Activated T-helper 1 cell treated with anti-CD3 and anti-CD28 coated beads, Interleukin-12 subunit alpha, Interleukin-12 subunit beta, Interleukin-2, Interleukin-4 antibody, amounts not matched to agents 30 ng/mL and 10 ng/mL and 1 ng/mL, durations not matched to agents 14 hours and 24 hours and 36 hours (primary cell): ENCODE data around the gene DUS1L. TPM values are rescaled to one million over a fixed set of nuclear protein-coding genes. Genes with fewer than 3 reads are reported as not detected.

Experiments used
- DNase-seq: peaks from one replicate; pipeline ENCODE4 v3.0.0; 2021; ENCODE audit warnings: low spot score
- H3K27ac Mint-ChIP-seq: one replicate; pipeline ENCODE4 v1.8.0; 2021; ENCODE audit warnings: mild to moderate bottlenecking, mixed read lengths
- H3K27me3 Mint-ChIP-seq: one replicate; pipeline ENCODE4 v1.8.0; 2022; ENCODE audit warnings: mild to moderate bottlenecking, moderate library complexity, mixed read lengths; ENCODE audit not compliant: insufficient read depth
- H3K36me3 Mint-ChIP-seq: one replicate; pipeline ENCODE4 v1.8.0; 2021; ENCODE audit warnings: low read depth, mixed read lengths
- H3K4me1 Mint-ChIP-seq: one replicate; pipeline ENCODE4 v1.8.0; 2021; ENCODE audit warnings: low read depth, mixed read lengths
- H3K4me3 Mint-ChIP-seq: one replicate; pipeline ENCODE4 v1.8.0; 2021; ENCODE audit warnings: mild to moderate bottlenecking, moderate library complexity, mixed read lengths
- H3K9me3 Mint-ChIP-seq: one replicate; pipeline ENCODE4 v1.8.0; 2021; ENCODE audit warnings: mixed read lengths
- intact Hi-C: fragments of 100-400 bp; cut with micrococcal nuclease; formaldehyde crosslinking; loops from one replicate; pipeline ENCODE4 v1.15.1; 2024
- total RNA-seq: library from RNA; stranded (reverse); gene quantifications from 2 replicates; pipeline ENCODE4 v1.2.3, GENCODE V29; 2022

DUS1L gene
- total RNA-seq, 1 donor from 2014 or later = 231 TPM

DNA sequence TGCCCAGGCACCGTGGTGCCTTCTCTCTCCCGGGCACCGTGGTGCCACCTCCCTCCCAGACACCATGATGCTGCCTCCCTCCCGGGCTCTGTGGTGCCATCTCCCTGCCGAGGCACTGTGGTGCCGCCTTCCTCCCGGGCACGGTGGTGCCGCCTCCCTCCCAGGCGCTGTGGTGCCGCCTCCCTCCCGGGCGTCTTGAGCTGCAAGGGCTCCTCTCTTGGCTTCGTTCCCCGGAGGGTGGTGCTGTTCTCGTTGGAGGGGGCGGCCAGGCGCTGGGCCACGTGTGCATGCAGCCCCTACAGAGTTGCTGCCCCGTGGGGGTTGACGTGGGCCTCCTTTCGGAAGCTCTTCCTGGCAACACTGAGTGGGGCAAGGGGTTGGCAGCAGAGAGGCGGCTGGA, 51.2 kb downstream of the DUS1L start:
- Mint-ChIP-seq H3K27ac (no peak overlapping the region), H3K4me3 (no peak overlapping the region), H3K36me3 (peaks cover 2% of the 10 kb centered on the region), H3K4me1 (no peaks in the 10 kb centered on the region), H3K27me3 (no peaks in the 10 kb centered on the region), H3K9me3 (no peaks in the 10 kb centered on the region)
- intact Hi-C loops = no loop called here
- no peak for DNase-seq

GRCh38 chr17:82013772-82014321, 51.8 kb downstream of the DUS1L start:
- H3K9me3 Mint-ChIP-seq = no peaks in the 10 kb centered on the region
- no peak overlapping the region for H3K27ac Mint-ChIP-seq
- no peaks in the 10 kb centered on the region for H3K36me3 Mint-ChIP-seq
- DNase-seq = no peak
- H3K4me1 Mint-ChIP-seq = no peaks in the 10 kb centered on the region
- no peak overlapping the region for H3K4me3 Mint-ChIP-seq
- H3K27me3 Mint-ChIP-seq = no peaks in the 10 kb centered on the region
- intact Hi-C loops = no loop called here

GRCh38 chr17:82013341-82013740, 52.3 kb downstream of the DUS1L start:
- Mint-ChIP-seq H3K27me3 (no peaks in the 10 kb centered on the region), H3K36me3 (no peaks in the 10 kb centered on the region), H3K9me3 (no peaks in the 10 kb centered on the region), H3K4me3 (no peak overlapping the region), H3K27ac (no peak overlapping the region), H3K4me1 (no peaks in the 10 kb centered on the region)
- no peak for DNase-seq
- intact Hi-C loops = no loop called here

- H3K4me3 Mint-ChIP-seq = no peak overlapping the region
- H3K4me1 Mint-ChIP-seq = no peaks in the 10 kb centered on the region
- intact Hi-C loops = loop anchor here (1.0 kb wide), 1 partner anchor 37 kb away; no protein-coding TSS in a partner anchor
- no peaks in the 10 kb centered on the region for H3K36me3 Mint-ChIP-seq
- no peak for DNase-seq
- H3K27ac Mint-ChIP-seq = no peak overlapping the region
- no peaks in the 10 kb centered on the region for H3K27me3 Mint-ChIP-seq
- no peaks in the 10 kb centered on the region for H3K9me3 Mint-ChIP-seq
Measured at GRCh38 chr17:82012640-82013295, 52.8 kb downstream of the DUS1L start.

GRCh38 chr17:82012261-82012639, 53.4 kb downstream of the DUS1L start:
- Mint-ChIP-seq H3K27ac (no peak overlapping the region), H3K9me3 (no peaks in the 10 kb centered on the region), H3K4me3 (no peak overlapping the region), H3K27me3 (no peaks in the 10 kb centered on the region), H3K4me1 (no peaks in the 10 kb centered on the region), H3K36me3 (no peaks in the 10 kb centered on the region)
- intact Hi-C loops = loop anchor here (1.0 kb wide), 1 partner anchor 37 kb away; no protein-coding TSS in a partner anchor
- DNase-seq = no peak

DNA sequence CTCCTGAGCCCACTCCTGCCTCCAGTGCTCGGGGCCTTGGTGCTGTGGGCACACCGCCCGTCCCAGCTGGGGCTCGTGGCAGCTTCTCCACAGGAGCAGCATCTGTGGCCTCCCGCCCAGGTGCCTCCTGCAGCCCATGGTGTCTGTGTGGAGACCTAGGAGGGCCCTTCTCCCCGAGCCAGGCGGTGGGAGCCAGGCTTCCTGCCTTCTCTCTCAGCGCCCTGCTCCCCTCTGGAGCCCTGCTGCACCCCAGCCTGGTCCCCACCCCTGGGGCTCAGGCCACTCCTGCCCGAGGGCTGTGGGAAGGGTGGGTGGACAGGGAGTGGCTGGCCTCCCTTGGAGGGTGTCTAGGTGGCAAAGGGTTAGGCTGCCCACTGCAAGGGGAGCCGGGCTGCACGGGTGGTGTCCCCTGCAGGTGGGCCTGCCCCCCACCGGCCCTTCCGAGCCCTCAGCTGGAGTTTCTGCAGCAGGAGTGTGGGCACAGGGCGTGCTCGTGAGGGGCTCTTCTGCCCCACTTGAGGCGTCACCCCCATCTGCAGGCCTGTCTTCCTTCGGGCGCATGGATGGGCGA, 53.9 kb downstream of the DUS1L start:
- DNase-seq = no peak
- H3K4me3 Mint-ChIP-seq = no peak overlapping the region
- no peaks in the 10 kb centered on the region for H3K27me3 Mint-ChIP-seq
- intact Hi-C loops = loop anchor here (1.0 kb wide), 1 partner anchor 36 kb away; no protein-coding TSS in a partner anchor
- no peaks in the 10 kb centered on the region for H3K36me3 Mint-ChIP-seq
- no peaks in the 10 kb centered on the region for H3K9me3 Mint-ChIP-seq
- no peaks in the 10 kb centered on the region for H3K4me1 Mint-ChIP-seq
- no peak overlapping the region for H3K27ac Mint-ChIP-seq

DNA sequence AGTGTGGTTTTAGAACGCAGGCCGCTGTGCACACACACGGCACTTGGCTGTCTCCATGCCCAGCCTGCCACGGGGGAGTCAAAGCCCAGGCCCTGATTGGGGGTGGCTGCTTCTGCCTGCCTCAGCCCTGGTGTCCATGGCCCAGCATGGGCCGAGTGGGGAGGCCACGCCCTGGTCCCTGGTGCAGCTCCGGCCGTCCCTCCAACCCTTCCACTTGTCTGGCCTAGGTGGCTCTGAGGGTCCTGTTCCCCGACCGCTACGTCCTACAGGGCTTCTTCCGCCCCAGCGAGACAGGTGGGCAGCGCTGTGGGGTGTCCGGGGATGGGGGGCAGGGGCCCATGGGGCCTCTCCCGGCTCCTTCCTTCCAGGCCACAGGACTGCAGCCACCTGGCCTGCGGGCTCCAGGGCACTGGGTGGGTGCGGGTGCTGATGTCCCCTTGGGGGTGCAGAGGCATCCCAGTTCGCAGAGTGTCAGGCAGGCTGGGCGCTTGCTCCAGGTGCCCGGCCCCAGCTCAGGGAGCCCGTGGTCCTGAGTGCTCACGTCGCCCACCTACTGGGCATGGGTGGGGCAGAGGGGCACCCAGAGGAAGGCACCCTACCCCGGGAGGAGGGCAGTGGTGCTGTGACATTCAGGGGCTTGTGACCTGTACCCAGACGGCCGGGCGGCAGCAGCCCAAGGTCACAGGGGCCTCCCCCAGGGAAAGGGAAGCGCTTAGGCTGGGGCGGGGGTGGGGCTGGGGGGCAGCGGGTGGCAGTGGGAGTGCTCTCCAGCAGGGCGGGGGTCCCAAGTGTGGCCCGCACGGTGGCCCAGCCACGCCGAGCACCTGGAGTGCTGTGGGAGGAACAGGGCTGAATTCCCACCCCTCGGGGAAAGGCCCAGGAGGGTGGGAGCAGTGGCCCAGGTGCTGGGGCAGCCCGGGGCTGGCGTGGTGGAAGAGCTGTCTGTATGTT, 54.8 kb downstream of the DUS1L start:
- intact Hi-C loops = no loop called here
- no peak for DNase-seq
- Mint-ChIP-seq H3K27me3 (no peaks in the 10 kb centered on the region), H3K4me3 (no peak overlapping the region), H3K27ac (no peak overlapping the region), H3K4me1 (no peaks in the 10 kb centered on the region), H3K9me3 (no peaks in the 10 kb centered on the region), H3K36me3 (no peaks in the 10 kb centered on the region)

DNA sequence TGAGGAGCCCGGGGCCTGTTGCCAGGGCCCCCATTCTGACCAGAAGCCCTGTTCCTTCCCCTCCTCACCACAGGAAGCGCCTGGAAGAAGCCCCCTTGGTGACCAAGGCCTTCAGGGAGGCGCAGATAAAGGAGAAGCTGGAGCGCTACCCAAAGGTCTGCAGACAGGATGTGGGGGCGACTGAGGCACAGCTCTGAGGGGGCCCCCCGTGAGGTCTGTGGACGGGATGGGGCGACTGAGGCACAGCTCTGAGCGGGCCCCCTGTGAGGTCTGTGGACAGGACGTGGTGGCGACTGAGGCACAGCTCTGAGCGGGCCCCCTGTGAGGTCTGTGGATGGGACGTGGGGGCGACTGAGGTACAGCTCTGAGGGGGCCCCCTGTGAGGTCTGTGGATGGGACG, 56.2 kb downstream of the DUS1L start:
- H3K36me3 Mint-ChIP-seq = no peaks in the 10 kb centered on the region
- no peaks in the 10 kb centered on the region for H3K9me3 Mint-ChIP-seq
- no peak for DNase-seq
- no peak overlapping the region for H3K27ac Mint-ChIP-seq
- intact Hi-C loops = no loop called here
- H3K4me1 Mint-ChIP-seq = no peaks in the 10 kb centered on the region
- no peak overlapping the region for H3K4me3 Mint-ChIP-seq
- H3K27me3 Mint-ChIP-seq = no peaks in the 10 kb centered on the region

GRCh38 chr17:82008941-82009405, 56.6 kb downstream of the DUS1L start:
- Mint-ChIP-seq H3K27me3 (no peaks in the 10 kb centered on the region), H3K4me3 (no peak overlapping the region), H3K27ac (no peak overlapping the region), H3K9me3 (no peaks in the 10 kb centered on the region), H3K4me1 (no peaks in the 10 kb centered on the region), H3K36me3 (no peaks in the 10 kb centered on the region)
- intact Hi-C loops = no loop called here
- no peak for DNase-seq

GRCh38 chr17:82008258-82008940, 57.2 kb downstream of the DUS1L start:
- no peak for DNase-seq
- Mint-ChIP-seq H3K27ac (no peak overlapping the region), H3K4me1 (no peaks in the 10 kb centered on the region), H3K9me3 (no peaks in the 10 kb centered on the region), H3K27me3 (no peaks in the 10 kb centered on the region), H3K4me3 (no peak overlapping the region), H3K36me3 (no peaks in the 10 kb centered on the region)
- intact Hi-C loops = no loop called here
